HG03354 (cell line): ENCODE measurements around the gene TMEM178B.

ENCODE experiments used
- ATAC-seq: cut with Tn5 transposase; IDR thresholded peaks from one replicate; pipeline ENCODE4 v1.9.1; 2021; ENCODE audit warnings: mild to moderate bottlenecking; ENCODE audit not compliant: unreplicated experiment, poor library complexity, severe bottlenecking

The TMEM178B gene

DNA sequence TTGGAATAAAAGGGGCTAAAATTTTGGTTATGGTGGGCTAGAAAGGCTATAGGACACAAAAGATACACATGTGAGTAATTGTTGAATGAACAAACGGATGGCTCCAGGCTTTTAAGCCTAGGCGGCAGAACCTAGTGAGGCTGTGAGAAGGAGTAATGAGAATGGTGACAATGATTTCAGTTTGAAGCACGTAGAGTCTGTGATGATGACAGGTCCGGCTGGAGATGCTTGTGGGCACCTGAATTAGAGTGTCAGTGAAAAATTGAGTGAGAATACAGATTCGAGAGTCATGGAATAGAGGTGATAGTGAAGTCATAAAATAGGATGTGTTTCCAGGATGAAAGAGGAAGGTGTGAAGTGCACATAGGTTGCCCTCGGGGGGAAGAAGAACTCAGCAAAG lies 170.6 kb downstream of the TMEM178B start:
- no peak for ATAC-seq

DNA sequence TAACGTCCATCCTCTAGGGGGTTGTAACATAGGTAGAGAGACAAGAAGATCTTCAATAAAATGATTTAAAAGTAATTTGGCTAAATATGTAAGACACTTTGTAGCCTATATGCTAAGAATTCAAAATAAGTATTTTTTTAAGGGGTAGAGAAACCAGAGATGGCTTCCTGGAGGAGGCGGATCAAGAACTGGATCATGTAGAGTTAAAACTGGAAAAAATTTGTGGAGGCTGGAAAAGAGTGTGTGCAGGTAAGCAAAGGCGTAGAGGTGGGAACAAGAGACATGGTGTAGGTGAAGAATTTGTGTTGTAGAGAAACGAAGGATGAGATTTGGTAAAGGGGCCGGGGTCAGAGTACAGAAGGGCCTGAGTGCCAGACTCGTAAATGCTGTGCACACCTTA lies 172.6 kb downstream of the TMEM178B start:
- ATAC-seq: no peak

DNA sequence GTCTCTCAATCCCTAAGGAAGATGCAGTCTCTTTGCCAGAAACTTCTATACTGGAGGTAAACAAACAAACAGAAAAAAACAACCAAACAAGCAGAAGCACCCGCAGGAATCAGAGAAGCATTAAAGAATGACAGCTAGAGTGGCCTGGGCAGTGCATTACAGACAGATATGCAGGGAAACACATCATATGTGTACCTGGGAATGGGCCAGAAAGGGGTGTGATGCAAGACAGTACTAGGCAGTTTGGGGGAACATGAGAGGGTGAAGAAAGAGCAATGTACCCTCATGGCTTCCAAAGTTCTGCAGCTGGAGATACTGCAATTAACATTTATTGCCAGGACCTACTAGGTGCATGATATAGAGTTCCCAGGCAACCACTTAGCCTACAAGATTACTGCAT lies 177.3 kb downstream of the TMEM178B start:
- no peak for ATAC-seq

DNA sequence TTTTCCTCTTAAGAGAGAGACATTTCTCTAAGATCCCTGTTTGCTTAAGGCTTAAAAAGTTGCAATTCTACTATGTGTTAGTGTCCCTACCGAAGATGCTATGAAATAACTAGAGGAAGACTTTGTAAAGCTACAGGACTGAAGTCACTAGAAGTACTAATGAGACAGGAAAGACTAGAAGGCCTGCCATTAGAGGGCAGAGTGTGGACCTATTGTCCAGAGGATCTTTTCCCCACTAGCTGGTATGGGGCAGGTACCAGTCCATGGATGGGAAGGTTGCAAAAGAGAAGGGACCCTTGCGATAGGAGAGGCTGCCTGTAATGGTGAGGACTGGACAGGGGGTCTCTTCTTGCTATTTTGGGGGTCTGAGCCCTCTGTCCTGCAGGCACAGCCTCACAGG lies 178.1 kb downstream of the TMEM178B start:
- ATAC-seq: no peak

DNA sequence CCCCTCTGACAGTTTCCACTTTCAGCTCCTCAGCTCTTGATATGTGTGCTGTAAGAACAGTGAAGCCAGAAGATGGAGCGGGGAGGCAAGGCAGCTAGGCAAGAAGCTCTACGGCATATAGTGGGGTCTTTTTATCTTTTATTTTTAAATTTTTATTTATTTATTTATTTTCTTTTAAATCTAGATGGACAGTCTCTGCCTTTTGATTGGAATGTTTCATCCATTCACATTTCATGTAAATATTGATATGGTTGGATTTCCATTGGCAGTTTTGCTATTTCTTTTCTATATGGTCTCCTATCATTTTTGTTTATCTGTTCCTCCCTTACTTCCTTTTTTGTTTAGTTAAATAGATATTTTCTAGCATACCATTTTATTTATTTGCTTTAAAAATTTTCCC lies 183.7 kb downstream of the TMEM178B start:
- ATAC-seq: no peak

DNA sequence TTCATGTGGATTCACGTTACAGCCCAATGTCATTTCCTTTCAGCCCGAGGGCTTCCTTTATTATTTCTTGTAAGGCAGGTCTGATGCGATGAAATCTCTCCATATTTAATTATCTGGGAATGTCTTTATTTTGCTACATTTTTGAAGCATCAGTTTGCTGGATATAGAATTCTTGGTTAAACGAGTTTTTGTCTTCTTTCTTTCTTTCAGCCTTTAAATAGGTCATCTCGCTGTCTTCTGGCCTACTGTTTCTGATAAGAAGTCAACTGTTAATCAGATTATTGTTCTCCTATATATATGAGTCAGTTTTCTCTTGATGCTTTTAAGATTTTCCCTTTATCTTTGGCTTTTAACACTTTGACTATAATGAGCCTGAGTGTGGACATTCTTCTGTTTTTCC lies 184.7 kb downstream of the TMEM178B start:
- no peak for ATAC-seq

DNA sequence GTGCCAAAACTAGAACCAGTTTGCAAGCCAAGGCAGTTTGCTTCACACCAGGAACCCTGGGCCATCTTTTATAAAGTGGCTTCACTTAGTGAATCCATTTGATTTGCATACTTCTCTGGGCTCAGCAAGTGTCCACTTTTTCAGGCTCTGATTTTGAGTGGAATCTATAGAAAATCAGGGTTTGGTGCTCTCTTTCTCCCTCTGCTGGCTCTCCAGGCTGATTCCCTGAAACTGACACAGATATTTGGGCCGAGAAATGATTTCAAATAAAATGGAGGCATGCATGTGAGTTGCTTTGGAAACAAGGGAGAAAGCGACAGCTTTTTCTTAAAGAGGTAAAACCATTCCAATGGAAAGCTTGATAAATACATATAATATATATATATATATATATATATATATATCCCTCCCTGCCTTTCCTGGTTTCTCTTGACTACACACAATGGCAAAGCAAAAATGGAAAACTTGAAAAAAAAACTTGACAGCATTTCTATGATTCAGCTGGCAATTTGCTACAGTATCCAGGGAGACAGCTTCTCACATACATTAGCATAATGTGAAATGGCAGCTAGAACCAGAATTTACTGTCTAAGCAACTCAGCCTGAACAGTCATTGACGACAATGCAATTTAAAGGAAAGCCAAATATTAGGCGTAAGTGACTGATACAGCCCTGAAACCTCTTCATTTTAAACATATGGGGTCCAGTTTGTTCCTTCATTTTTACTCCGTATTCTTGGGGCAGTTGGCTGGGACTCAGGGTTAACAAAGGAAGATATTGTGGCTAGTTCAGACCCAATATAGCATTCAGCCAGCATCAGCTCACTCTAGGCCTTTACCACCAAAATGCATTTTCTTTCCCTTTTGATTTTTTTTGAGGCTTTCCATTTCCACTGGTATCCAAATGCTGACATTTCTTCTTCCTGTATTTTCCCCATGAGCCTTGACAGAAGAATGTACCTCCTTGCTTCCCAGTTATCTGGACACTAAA lies 188.5 kb downstream of the TMEM178B start:
- no peak for ATAC-seq

DNA sequence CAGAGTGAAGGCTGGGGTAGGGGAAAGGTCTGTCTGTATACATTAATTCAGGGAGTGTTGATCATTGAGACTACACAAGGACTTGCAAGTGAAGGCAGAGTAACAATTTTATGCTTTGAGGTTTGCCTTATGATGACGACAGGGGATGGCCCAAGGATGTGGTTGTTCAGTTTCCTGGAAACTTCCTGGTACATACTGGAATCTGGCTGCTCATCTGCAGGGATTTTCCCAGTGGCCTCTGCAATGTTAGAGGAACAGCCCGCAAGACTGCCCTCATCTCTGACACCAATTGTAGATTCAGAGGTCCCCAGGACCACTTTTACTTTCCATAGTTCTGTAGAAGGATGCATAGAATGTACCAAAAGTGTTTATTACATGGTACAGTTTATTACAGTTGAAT lies 189.6 kb downstream of the TMEM178B start:
- no peak for ATAC-seq

DNA sequence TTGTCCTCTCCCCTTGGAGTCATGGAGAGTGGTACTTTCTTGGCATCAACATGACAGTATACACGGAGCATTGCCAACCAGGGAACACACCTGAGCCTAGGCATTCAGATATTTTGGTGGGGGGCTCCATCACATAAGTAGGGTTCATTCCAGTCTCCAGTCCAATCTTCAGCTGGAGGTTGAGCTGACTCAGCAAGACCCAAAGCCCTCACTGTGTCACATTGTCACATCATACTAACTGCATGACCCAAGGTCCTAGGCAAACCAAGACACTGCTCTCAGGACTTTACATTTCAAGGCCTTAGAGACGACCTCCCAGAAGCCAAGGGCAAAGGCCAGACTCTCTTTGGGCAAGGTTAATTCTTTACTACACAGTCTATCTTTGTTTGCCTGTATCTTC lies 190.1 kb downstream of the TMEM178B start:
- ATAC-seq: no peak

DNA sequence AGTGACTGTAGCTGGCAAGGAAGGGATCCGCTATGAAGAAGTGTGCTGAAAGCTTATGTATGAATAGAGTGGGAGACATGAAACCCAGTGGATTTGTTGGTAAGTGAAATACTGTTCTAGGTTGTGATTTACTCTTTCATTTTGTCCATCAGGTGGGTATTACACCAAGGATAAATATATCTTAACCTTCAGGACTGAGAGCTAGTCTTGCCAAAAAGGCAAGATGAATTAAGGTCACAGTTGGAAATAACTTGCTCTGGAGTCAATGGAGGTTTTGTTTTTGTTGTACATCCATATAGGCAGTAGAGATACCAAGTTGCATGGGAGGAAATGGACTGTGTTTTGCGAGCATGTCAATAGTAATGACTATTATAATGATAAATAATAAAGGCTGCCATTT lies 190.6 kb downstream of the TMEM178B start:
- ATAC-seq: no peak

DNA sequence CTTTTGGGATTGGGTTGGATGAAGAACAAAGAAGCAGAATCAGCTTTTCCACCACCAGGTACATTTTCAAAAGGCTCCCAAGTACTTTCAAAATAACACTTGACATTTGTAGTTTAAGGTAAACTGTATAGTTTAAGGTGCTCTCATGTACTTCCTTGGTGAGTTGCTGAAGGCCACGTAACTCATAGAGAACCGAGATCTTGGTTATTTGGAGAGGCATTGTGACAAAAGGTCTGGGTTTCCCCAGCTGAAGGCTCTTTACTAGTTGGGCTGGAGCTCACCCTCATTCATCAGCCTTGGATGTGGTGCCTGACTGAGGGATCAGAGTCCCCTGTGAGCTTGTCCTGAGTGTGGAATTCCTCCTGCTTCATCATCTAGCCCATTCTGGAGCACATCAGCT lies 191.8 kb downstream of the TMEM178B start:
- no peak for ATAC-seq

DNA sequence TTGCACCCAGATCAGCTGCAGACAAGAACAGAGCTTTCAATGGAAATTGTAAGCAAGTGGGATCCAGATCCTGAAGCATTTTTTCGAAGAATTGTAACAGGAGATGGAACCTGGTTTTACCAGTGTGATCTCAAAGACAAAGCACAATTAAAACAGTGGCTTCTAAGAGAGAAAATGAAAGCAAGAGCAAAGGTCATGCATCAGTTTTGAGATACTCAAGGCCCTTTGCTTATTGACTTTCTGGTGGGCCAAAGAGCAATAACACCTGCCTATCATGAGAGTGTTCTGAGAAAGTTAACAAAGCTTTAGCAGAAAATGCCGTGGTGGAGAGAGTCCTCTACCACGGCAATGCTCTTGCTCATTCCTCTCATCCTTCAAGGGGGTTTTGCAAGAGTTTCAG lies 194.8 kb downstream of the TMEM178B start:
- ATAC-seq: no peak

DNA sequence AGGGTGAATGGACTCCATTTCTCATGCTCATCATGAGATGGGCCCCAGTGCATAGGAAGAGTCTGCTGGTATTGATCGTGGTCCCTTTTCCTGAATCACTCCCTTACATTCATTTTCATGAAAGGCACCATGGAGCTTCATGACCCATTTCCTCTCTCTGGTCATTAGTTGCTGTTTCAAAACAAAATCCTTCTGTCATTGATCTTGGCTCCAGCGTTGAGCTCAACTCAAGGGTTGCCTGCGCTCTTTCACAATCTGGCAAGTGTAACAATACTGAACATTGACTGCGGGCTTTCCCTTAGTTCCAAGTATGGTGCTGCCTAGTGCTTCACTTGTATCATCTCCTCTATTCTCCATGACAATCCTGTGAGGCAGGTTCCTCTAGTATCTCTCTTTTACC lies 197.6 kb downstream of the TMEM178B start:
- no peak for ATAC-seq

DNA sequence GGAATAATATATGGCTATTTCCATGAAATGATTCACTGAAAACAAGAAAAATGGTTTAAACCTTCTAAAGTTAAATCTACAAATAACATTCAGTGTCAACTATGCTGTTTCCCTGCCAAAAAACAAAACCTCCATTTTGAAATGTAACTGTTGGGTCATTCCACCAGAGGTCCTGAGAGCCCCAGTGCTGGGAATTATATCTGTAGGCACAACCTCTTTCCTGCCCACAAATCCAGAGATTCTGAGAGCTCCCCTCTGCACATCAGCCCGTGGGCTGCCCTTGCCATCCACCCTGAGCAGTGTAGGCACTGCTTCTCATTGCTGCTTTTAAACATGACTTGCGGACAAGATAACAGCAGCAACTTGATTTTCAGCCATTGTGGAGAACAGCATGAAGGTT lies 198.6 kb downstream of the TMEM178B start:
- ATAC-seq: no peak

DNA sequence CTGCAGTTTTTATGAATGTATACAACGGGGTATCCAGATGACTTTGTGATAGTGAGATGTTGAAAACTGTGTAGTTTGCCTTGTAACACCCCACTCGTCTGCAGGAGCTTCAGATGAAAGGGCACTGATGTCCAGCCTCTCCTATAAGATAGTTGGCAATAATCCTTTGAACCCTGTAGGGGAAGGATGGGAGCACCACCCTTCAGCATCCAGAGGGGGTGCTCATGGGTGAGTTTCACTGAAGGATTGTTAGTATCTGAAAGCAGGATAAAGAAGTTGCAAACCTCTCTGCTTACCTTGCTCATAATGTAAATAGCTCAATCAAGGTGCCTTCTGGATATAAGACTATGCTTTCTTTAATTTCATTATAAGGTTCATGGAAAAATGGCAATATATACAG lies 201.5 kb downstream of the TMEM178B start:
- ATAC-seq: no peak

DNA sequence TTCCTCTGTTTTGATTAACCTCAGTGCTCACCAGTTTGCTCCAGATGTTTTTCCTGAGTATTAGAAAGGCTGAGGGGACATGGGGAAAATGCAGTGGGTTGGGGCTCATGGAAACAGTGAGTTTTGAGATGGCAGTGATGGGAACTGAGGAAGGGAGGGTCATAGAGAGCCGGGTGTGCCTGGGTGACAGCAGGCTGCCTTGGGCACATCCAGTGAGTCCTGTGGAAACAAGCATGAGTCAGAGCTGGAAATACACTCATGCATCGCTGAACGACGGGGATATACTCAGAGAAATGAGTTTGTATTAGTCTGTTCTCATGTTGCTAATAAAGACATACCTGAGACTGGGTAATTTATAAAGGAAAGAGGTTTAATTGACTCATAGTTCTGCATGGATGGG lies 202.2 kb downstream of the TMEM178B start:
- no peak for ATAC-seq

DNA sequence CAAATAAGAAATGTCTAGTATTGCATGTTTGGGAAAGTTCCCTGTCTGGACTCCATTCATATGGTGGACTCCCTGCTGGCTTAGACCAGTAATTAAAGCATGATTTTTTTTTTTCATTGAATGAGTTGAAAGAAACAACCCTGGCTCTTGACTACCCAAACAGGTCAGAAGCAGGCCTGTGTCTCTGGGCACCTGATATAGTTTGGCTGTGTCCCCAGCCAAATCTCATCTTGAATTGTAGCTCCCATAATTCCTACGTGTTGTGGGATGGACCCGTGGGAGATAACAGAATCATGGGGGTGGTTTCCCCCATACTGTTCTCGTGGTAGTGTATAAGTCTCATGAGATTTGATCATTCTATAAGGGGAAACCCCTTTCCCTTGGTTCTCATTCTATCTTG lies 206.2 kb downstream of the TMEM178B start:
- ATAC-seq: no peak

DNA sequence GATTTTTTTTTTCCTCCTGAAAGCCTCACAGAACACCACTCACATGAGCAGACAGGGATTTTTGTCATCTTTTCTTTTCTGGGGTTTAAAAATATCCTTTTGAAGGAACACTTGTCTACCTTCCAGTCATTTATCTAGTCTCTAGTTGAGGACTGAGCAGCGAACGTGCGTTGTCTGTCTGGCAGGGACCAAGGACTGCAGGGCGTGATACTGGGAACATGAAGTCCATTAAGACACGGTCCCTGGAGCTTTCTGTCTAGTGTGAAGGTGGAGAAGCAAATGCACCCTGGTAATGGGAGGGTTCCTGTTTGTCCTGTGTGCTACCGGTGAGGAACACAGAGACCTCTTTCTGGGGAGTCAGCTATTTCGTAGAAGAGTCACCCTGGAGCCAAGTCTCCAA lies 207.4 kb downstream of the TMEM178B start:
- no peak for ATAC-seq

DNA sequence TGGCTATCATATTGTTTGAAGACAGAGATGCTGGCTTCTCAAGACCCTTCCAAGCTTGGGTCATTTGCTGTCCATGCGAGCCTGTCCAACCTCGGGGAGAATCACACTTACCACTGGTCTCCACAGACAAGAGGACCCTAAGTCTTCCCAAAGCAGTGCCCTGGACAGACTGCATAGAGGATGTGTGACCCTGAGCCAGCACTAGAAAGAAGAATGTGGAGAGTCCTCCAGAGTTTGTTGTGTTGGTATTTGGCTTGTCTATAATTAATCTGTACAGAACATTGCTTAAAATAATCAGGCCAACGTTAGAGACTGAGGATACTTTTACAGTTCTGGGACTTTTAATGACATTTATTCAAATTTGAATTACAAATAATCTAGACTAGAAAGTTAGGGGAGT lies 212.7 kb downstream of the TMEM178B start:
- no peak for ATAC-seq

DNA sequence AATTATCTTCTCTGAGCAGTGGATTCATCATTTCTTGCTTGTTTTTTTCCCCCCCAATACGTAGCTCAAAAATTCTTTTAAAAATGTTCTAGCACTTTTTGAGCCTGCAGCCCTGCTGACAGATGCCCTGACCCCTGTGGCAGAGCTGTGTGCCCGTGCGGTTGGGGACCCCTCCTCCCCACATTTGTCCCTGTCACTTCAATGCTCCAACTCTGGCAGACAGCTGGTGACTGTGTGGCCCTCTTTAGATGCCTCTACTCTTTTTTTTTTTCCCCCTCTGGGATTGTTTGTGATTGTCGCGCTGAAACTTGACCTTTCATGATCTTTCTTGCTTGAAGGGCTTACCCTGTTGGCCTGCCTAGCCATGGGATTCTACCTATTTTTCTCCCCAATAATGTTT lies 214.1 kb downstream of the TMEM178B start:
- no peak for ATAC-seq

DNA sequence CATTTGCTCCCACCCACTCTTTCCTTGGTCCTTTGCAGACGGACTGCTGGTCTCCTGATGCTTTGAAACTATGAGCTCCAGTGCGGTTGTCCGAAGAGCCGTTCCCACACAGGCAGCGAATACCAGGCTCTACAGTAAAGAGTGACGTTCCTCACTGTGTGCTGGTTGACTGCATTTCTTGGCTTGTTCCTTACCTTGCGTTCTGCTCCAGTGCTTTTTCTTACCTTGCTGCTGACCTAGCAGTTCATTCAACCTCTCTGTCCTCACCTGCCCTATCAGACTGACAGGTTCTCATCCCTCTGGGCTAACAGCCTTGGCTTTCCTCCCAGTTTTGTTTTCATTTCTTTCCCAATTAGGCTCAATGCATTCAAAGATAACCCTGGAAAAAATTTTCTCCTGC lies 214.8 kb downstream of the TMEM178B start:
- no peak for ATAC-seq

DNA sequence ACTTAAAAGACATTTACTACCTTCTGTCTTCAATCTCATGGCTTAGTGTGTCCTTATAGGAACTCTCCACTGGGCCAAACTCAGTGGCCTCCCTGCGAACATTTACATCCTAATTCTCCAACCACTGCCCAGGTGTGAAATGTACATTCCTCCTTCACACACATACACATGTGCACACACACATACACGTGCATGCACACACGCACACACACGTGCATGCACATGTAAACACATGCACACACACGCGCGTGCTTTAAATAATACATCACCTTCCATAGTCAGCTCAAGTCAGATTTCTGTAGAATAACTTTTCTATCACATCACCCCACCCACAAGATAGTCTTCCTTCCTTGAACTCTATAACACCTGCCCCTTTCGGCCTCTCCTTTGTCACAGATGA lies 216.5 kb downstream of the TMEM178B start:
- ATAC-seq: no peak
